Kidney (tissue), 14 donors: Measurements from ENCODE around the gene CD27. TPM values are rescaled to one million over a fixed set of nuclear protein-coding genes. Genes with fewer than 3 reads are reported as not detected.
A peak's percentile ranks its signal among the peaks of the same experiment; 100 is the strongest.

Source experiments
- DNase-seq, 5 donors: peaks; one replicate each; pipeline ENCODE4 v3.0.0-alpha.2; 2013 to 2020
- FAIRE-seq: peaks from 2 replicates; lab custom pipeline; 2012; peaks lifted over from hg19 to GRCh38; lab: Jason Lieb, UNC
- H3K27ac ChIP-seq, 2 donors: one replicate each; pipeline ENCODE4 v1.7.0; 2013; ENCODE audit warnings: low read depth in 2 of 2, low read length in 2 of 2, inconsistent platforms in 1 of 2
- H3K27me3 ChIP-seq: one replicate; pipeline ENCODE4 v1.7.1; 2013; ENCODE audit warnings: low read length, inconsistent platforms; ENCODE audit not compliant: control insufficient read depth, insufficient read depth
- H3K36me3 ChIP-seq, 3 donors: one replicate each; pipeline versions ENCODE4 v1.7.0 to v1.7.1; 2013; ENCODE audit warnings: low read length in 3 of 3, control low read depth in 1 of 3, inconsistent platforms in 1 of 3; ENCODE audit not compliant: insufficient read depth in 3 of 3, control insufficient read depth in 2 of 3
- H3K4me1 ChIP-seq, 3 donors: one replicate each; pipeline versions ENCODE4 v1.7.0 to v1.7.1; 2013; ENCODE audit warnings: low read length in 3 of 3, inconsistent platforms in 1 of 3, low read depth in 1 of 3; ENCODE audit not compliant: control insufficient read depth in 2 of 3, insufficient read depth in 2 of 3
- H3K4me3 ChIP-seq, 3 donors: one replicate each; pipeline versions ENCODE4 v1.7.0 to v1.8.1; 2013; ENCODE audit warnings: low read length in 3 of 3, control low read depth in 1 of 3, inconsistent platforms in 1 of 3
- H3K9ac ChIP-seq, 3 donors: one replicate each; pipeline versions ENCODE4 v1.7.0 to v1.7.1; 2013; ENCODE audit warnings: low read length in 3 of 3, control low read depth in 1 of 3, inconsistent platforms in 1 of 3
- H3K9me3 ChIP-seq, 3 donors: one replicate each; pipeline versions ENCODE4 v1.7.0 to v1.7.1; 2013; ENCODE audit warnings: low read length in 3 of 3, control low read depth in 1 of 3, inconsistent platforms in 1 of 3; ENCODE audit not compliant: control insufficient read depth in 2 of 3, insufficient read depth in 1 of 3
- intact Hi-C: fragments of 100-400 bp; cut with DNase I; formaldehyde crosslinking; loops from one replicate; pipeline ENCODE4 v1.11.1; 2022
- polyA plus RNA-seq: library from polyadenylated mRNA; stranded (reverse); fragments of 350-450 nt; fragmentation: Illumina TruSeq; extraction: RNeasy Lipid Tissue Mini Kit (QIAGEN cat#74804); gene quantifications from one replicate; pipeline ENCODE4 v1.2.3, GENCODE V29; 2014; ENCODE audit warnings: low read depth, low replicate concordance; ENCODE audit not compliant: insufficient read depth
- total RNA-seq: library from RNA; stranded (reverse); fragmentation: NEBNext Ultra II Directional; extraction: Animal tissue kit (Norgen Biotek cat#: 25700); gene quantifications from one replicate; pipeline ENCODE4 v1.2.1, GENCODE V29; 2021
- TF ChIP-seq, protein P1 (sequence below): IDR thresholded peaks from 3 replicates; pipeline ENCODE4 v1.5.1; 2012; ENCODE audit warnings: mild to moderate bottlenecking, moderate library complexity, borderline replicate concordance; ENCODE audit not compliant: insufficient read depth; ENCODE audit errors: extremely low read depth
- donor health status: control.
- donor health status: control.
- donor health status: control.
- donor health status: control.
- donor health status: control.
- donor health status: DM: yes; HTN: yes; CAD: no.
- donor health status: Normal renal cell carcinoma (clear cell type).

The CD27 gene
- total and polyA plus RNA-seq, 2 donors from 2014 or later = 6.6 TPM; not detected in 1

- TF ChIP-seq, protein P1, sequence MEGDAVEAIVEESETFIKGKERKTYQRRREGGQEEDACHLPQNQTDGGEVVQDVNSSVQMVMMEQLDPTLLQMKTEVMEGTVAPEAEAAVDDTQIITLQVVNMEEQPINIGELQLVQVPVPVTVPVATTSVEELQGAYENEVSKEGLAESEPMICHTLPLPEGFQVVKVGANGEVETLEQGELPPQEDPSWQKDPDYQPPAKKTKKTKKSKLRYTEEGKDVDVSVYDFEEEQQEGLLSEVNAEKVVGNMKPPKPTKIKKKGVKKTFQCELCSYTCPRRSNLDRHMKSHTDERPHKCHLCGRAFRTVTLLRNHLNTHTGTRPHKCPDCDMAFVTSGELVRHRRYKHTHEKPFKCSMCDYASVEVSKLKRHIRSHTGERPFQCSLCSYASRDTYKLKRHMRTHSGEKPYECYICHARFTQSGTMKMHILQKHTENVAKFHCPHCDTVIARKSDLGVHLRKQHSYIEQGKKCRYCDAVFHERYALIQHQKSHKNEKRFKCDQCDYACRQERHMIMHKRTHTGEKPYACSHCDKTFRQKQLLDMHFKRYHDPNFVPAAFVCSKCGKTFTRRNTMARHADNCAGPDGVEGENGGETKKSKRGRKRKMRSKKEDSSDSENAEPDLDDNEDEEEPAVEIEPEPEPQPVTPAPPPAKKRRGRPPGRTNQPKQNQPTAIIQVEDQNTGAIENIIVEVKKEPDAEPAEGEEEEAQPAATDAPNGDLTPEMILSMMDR = no peak
- Histone ChIP-seq H3K4me1 (peaks cover 3 to 24% (median 17%) of the 10 kb centered on the region in 3 donors), H3K9me3 (no peaks in the 10 kb centered on the region), H3K36me3 (peaks cover 0 to 15% (median 9%) of the 10 kb centered on the region in 3 donors), H3K9ac (peak within 1 kb of the TSS; percentile 8 to 98 (median 98)), H3K27ac (peak within 1 kb of the TSS; percentile 99), H3K4me3 (peak within 1 kb of the TSS; percentile 77 to 92 (median 88)), H3K27me3 (no peaks in the 10 kb centered on the region)
- FAIRE-seq (no peak), DNase-seq (peak; percentile 90 to 96 (median 93))
- intact Hi-C loops = loop anchor here (10.0 kb wide), 1 partner anchor 117 kb away; no protein-coding TSS in a partner anchor
Measured at GRCh38 chr12:6451348-6452244, 6.8 kb downstream of the CD27 start, which contains the start of gene TAPBPL. TSS of gene TAPBPL (plus strand) at chr12:6452042. CDS start at chr12:6452249, 207 bp downstream.

DNA sequence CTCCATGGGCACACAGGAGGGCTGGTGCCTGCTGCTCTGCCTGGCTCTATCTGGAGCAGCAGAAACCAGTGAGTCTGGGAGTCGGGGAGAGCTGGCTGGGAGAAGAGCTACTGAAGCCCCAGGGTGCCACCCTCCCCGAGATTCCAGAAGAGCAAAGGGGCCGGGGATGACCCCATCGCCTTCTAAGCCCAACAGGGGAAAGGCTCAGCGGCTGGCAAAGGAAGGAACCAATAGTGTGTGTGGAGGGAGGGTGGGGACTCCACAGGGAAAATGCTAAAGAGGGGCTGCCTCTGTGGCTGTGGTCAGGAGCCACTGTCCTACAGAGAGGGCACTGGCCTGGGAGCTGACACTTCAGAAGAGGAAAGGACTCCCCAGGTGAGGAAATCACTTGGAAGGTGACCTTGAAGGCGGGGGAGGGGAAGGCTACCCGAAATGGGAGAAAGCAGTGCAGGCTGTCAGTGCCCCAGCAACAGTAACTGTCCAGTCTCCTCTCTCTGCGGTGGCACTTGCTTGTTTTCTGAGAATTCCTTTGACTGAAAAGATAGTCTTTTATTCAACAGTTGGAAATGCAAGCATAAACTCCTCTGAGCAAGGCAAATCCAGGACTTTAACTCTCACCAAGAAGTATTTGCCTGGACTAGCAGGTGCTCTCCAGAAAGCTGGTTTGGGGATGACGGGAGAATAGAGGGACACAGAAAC lies 7.6 kb downstream of the CD27 start:
- H3K9ac ChIP-seq = peak overlapping the region; percentile 8 to 98 (median 98)
- TF ChIP-seq, protein P1 = no peak
- peaks cover 3 to 24% (median 17%) of the 10 kb centered on the region in 3 donors for H3K4me1 ChIP-seq
- H3K4me3 ChIP-seq = peak overlapping the region; percentile 77 to 92 (median 88)
- FAIRE-seq (no peak), DNase-seq (peak in 4 of 5 donors; percentile 26 to 61 (median 48))
- peak overlapping the region; percentile 99 for H3K27ac ChIP-seq
- no peaks in the 10 kb centered on the region for H3K9me3 ChIP-seq
- intact Hi-C loops = loop anchor here (10.0 kb wide), 1 partner anchor 118 kb away; no protein-coding TSS in a partner anchor
- peaks cover 0 to 19% (median 14%) of the 10 kb centered on the region in 3 donors for H3K36me3 ChIP-seq
- H3K27me3 ChIP-seq = no peaks in the 10 kb centered on the region

GRCh38 chr12:6452944-6453630 lies 8.3 kb downstream of the CD27 start:
- Histone ChIP-seq H3K9me3 (no peaks in the 10 kb centered on the region), H3K36me3 (peaks cover 0 to 25% (median 19%) of the 10 kb centered on the region in 3 donors), H3K27ac (peak overlapping the region; percentile 99), H3K27me3 (no peaks in the 10 kb centered on the region), H3K4me3 (peak overlapping the region in 2 of 3 donors; percentile 88 to 92), H3K4me1 (peaks cover 3 to 24% (median 17%) of the 10 kb centered on the region in 3 donors), H3K9ac (peak overlapping the region in 2 of 3 donors; percentile 98)
- TF ChIP-seq, protein P1 = no peak
- DNase-seq (peak in 2 of 5 donors; percentile 27 to 87), FAIRE-seq (no peak)
- intact Hi-C loops = loop anchor here (10.0 kb wide), 1 partner anchor 118 kb away; no protein-coding TSS in a partner anchor
